WTC11 (cell line): ENCODE results near the gene ASB15. TPM values are rescaled to one million over a fixed set of nuclear protein-coding genes. Genes with fewer than 3 reads are reported as not detected.

Experiments used
- ATAC-seq: fragments of 200-7000 bp; cut with Tn5 transposase; 2 replicates; pipeline ENCODE4 v1.10.0; 2021; ENCODE audit warnings: mild to moderate bottlenecking, moderate library complexity
- CTCF ChIA-PET: fragments of 300-600 bp; sonication (Branson Sonifier 250); formaldehyde crosslinking; loops from one replicate; lab custom pipeline; 2021; ENCODE audit warnings: antibody characterized with exemption; lab: Charles Lee
- POLR2A ChIA-PET: fragments of 350-600 bp; sonication (Branson Sonifier 250); formaldehyde crosslinking; loops from one replicate; lab custom pipeline; 2021; ENCODE audit warnings: antibody characterized with exemption; lab: Charles Lee
- DNase-seq: peaks from one replicate; pipeline ENCODE4 v3.0.0; 2021; ENCODE audit warnings: low spot score
- H3K27ac Mint-ChIP-seq: 2 replicates; pipeline ENCODE4 v1.8.0; 2021; ENCODE audit warnings: mixed read lengths
- H3K27me3 Mint-ChIP-seq: 2 replicates; pipeline ENCODE4 v1.8.0; 2021; ENCODE audit warnings: low read depth, mild to moderate bottlenecking, moderate library complexity, mixed read lengths
- H3K36me3 Mint-ChIP-seq: 2 replicates; pipeline ENCODE4 v1.8.0; 2021; ENCODE audit warnings: mixed read lengths
- H3K4me1 Mint-ChIP-seq: 2 replicates; pipeline ENCODE4 v1.8.0; 2022; ENCODE audit warnings: mixed read lengths
- H3K4me3 Mint-ChIP-seq: 2 replicates; pipeline ENCODE4 v1.8.0; 2021; ENCODE audit warnings: mild to moderate bottlenecking, moderate library complexity, mixed read lengths
- H3K9me3 Mint-ChIP-seq: 2 replicates; pipeline ENCODE4 v1.8.0; 2021; ENCODE audit warnings: mixed read lengths
- AR ChIP-seq: fragments of 250-450 bp; sonication (Bioruptor Pico); IDR thresholded peaks from 2 replicates; pipeline ENCODE4 v1.9.0; 2021; ENCODE audit warnings: mild to moderate bottlenecking
- CBFB ChIP-seq: sonication (generic); formaldehyde crosslinking; IDR thresholded peaks from 2 replicates; pipeline ENCODE4 v1.8.1; 2022; ENCODE audit warnings: mild to moderate bottlenecking, low read depth, missing genetic modification reagents
- CDX4 ChIP-seq: fragments of 250-450 bp; sonication (Bioruptor Pico); IDR thresholded peaks from 2 replicates; pipeline ENCODE4 v1.9.0; 2021; ENCODE audit warnings: moderate library complexity, mild to moderate bottlenecking, inconsistent platforms, borderline replicate concordance
- E2F4 ChIP-seq: sonication (generic); formaldehyde crosslinking; IDR thresholded peaks from 2 replicates; pipeline ENCODE4 v1.8.1; 2022; ENCODE audit warnings: low read depth, mild to moderate bottlenecking, moderate library complexity, missing genetic modification reagents, borderline replicate concordance
- ELF4 ChIP-seq: sonication (generic); formaldehyde crosslinking; IDR thresholded peaks from 2 replicates; pipeline ENCODE4 v1.8.1; 2022; ENCODE audit warnings: low read depth, mild to moderate bottlenecking, moderate library complexity, missing genetic modification reagents
- ETV6 ChIP-seq: sonication (generic); formaldehyde crosslinking; IDR thresholded peaks from 2 replicates; pipeline ENCODE4 v1.8.1; 2022; ENCODE audit warnings: mild to moderate bottlenecking, missing genetic modification reagents
- HMGA2 ChIP-seq: fragments of 250-450 bp; sonication (Bioruptor Pico); IDR thresholded peaks from 2 replicates; pipeline ENCODE4 v1.4.0; 2021; ENCODE audit warnings: mild to moderate bottlenecking, moderate library complexity
- JUN ChIP-seq: sonication (generic); formaldehyde crosslinking; IDR thresholded peaks from 2 replicates; pipeline ENCODE4 v1.8.0; 2023; ENCODE audit warnings: mild to moderate bottlenecking, missing genetic modification reagents
- KAT7 ChIP-seq: sonication (generic); formaldehyde crosslinking; IDR thresholded peaks from 2 replicates; pipeline ENCODE4 v1.8.1; 2023; ENCODE audit warnings: missing genetic modification reagents, mild to moderate bottlenecking, borderline replicate concordance
- MXD4 ChIP-seq: fragments of 250-450 bp; sonication (Bioruptor Pico); IDR thresholded peaks from 2 replicates; pipeline ENCODE4 v1.8.0; 2021; ENCODE audit warnings: mild to moderate bottlenecking, moderate library complexity, borderline replicate concordance
- NFE2L1 ChIP-seq: sonication (generic); formaldehyde crosslinking; IDR thresholded peaks from 2 replicates; pipeline ENCODE4 v1.8.1; 2023; ENCODE audit warnings: missing genetic modification reagents
- NR3C1 ChIP-seq: sonication (generic); formaldehyde crosslinking; conservative IDR thresholded peaks from 2 replicates; pipeline ENCODE4 v1.8.1; 2023; ENCODE audit warnings: low read depth, mild to moderate bottlenecking, missing genetic modification reagents
- OVOL2 ChIP-seq: fragments of 250-450 bp; sonication (Bioruptor Pico); IDR thresholded peaks from 2 replicates; pipeline ENCODE4 v1.9.0; 2021; ENCODE audit warnings: mild to moderate bottlenecking, borderline replicate concordance
- RORB ChIP-seq: fragments of 250-450 bp; sonication (Bioruptor Pico); IDR thresholded peaks from 2 replicates; pipeline ENCODE4 v1.9.0; 2021; ENCODE audit warnings: mild to moderate bottlenecking
- SMAD3 ChIP-seq: sonication (generic); formaldehyde crosslinking; IDR thresholded peaks from 2 replicates; pipeline ENCODE4 v1.8.0; 2022; ENCODE audit warnings: missing genetic modification reagents, mild to moderate bottlenecking, borderline replicate concordance
- TP53 ChIP-seq: sonication (generic); formaldehyde crosslinking; IDR thresholded peaks from 2 replicates; pipeline ENCODE4 v1.8.1; 2023; ENCODE audit warnings: mild to moderate bottlenecking, missing genetic modification reagents
- ZBTB21 ChIP-seq: sonication (generic); formaldehyde crosslinking; IDR thresholded peaks from 2 replicates; pipeline ENCODE4 v1.8.1; 2023; ENCODE audit warnings: mild to moderate bottlenecking, missing genetic modification reagents, borderline replicate concordance
- ZNF317 ChIP-seq: sonication (generic); formaldehyde crosslinking; IDR thresholded peaks from 2 replicates; pipeline ENCODE4 v1.8.1; 2023; ENCODE audit warnings: low read depth, mild to moderate bottlenecking, moderate library complexity, missing genetic modification reagents, borderline replicate concordance
- ZNF416 ChIP-seq: fragments of 250-450 bp; sonication (Bioruptor Pico); IDR thresholded peaks from 2 replicates; pipeline ENCODE4 v1.9.0; 2021; ENCODE audit warnings: mild to moderate bottlenecking, inconsistent platforms
- ZNF423 ChIP-seq: fragments of 250-450 bp; sonication (Bioruptor Pico); IDR thresholded peaks from 2 replicates; pipeline ENCODE4 v2.1.2; 2022; ENCODE audit warnings: mild to moderate bottlenecking, moderate library complexity
- total RNA-seq: library from RNA; stranded (reverse); gene quantifications from 3 replicates; pipeline ENCODE4 v1.2.3, GENCODE V29; 2021
- TF ChIP-seq, protein P1 (sequence below): sonication (generic); formaldehyde crosslinking; IDR thresholded peaks from 2 replicates; pipeline ENCODE4 v1.8.1; 2022; ENCODE audit warnings: mild to moderate bottlenecking, missing genetic modification reagents, moderate library complexity, borderline replicate concordance
- TF ChIP-seq, protein P2 (sequence below): fragments of 250-450 bp; sonication (Bioruptor Pico); IDR thresholded peaks from 2 replicates; pipeline ENCODE4 v1.8.0; 2021; ENCODE audit warnings: mild to moderate bottlenecking
- TF ChIP-seq, protein P3 (sequence below): sonication (generic); formaldehyde crosslinking; IDR thresholded peaks from 2 replicates; pipeline ENCODE4 v1.8.1; 2023; ENCODE audit warnings: mild to moderate bottlenecking, moderate library complexity, missing genetic modification reagents
- TF ChIP-seq, protein P4 (sequence below): sonication (generic); formaldehyde crosslinking; IDR thresholded peaks from 2 replicates; pipeline ENCODE4 v1.8.1; 2023; ENCODE audit warnings: mild to moderate bottlenecking, missing genetic modification reagents
- TF ChIP-seq, protein P5 (sequence below): sonication (generic); formaldehyde crosslinking; IDR thresholded peaks from 2 replicates; pipeline ENCODE4 v1.8.0; 2022; ENCODE audit warnings: mild to moderate bottlenecking, missing genetic modification reagents

The ASB15 gene
- total RNA-seq, 1 experiment from 2014 or later = not detected

DNA sequence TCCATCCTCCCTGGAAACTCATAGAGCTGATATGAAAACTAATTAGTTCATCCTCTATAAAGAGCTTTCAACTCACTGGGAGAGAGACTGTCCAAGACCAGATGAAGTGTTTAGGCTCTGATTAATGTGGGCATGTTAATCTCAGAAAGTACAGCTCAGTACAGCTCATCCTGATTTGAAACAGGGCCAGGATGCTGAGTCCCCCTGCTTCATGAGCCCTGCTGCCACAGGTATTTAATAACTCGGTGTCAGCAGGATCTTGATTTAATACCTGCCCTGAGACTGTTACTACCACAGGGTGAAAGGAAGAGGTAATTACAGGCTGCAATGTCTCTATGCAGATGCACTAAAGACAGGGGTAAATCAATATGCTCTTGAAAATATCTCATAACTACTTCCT, 64.9 kb downstream of the ASB15 start:
- H3K9me3 Mint-ChIP-seq = peaks cover 8% of the 10 kb centered on the region; the same call in 1 of the 2 replicates
- no peak for TF ChIP-seq ETV6
- TF ChIP-seq, protein P1, sequence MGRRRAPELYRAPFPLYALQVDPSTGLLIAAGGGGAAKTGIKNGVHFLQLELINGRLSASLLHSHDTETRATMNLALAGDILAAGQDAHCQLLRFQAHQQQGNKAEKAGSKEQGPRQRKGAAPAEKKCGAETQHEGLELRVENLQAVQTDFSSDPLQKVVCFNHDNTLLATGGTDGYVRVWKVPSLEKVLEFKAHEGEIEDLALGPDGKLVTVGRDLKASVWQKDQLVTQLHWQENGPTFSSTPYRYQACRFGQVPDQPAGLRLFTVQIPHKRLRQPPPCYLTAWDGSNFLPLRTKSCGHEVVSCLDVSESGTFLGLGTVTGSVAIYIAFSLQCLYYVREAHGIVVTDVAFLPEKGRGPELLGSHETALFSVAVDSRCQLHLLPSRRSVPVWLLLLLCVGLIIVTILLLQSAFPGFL (CRISPR knock-in tag) = no peak
- TF ChIP-seq, protein P2, sequence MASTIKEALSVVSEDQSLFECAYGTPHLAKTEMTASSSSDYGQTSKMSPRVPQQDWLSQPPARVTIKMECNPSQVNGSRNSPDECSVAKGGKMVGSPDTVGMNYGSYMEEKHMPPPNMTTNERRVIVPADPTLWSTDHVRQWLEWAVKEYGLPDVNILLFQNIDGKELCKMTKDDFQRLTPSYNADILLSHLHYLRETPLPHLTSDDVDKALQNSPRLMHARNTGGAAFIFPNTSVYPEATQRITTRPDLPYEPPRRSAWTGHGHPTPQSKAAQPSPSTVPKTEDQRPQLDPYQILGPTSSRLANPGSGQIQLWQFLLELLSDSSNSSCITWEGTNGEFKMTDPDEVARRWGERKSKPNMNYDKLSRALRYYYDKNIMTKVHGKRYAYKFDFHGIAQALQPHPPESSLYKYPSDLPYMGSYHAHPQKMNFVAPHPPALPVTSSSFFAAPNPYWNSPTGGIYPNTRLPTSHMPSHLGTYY (CRISPR knock-in tag) = no peak
- no peak for TF ChIP-seq AR
- TF ChIP-seq CBFB (CRISPR knock-in tag) = no peak
- no peak for TF ChIP-seq NR3C1 (CRISPR knock-in tag)
- TF ChIP-seq, protein P3, sequence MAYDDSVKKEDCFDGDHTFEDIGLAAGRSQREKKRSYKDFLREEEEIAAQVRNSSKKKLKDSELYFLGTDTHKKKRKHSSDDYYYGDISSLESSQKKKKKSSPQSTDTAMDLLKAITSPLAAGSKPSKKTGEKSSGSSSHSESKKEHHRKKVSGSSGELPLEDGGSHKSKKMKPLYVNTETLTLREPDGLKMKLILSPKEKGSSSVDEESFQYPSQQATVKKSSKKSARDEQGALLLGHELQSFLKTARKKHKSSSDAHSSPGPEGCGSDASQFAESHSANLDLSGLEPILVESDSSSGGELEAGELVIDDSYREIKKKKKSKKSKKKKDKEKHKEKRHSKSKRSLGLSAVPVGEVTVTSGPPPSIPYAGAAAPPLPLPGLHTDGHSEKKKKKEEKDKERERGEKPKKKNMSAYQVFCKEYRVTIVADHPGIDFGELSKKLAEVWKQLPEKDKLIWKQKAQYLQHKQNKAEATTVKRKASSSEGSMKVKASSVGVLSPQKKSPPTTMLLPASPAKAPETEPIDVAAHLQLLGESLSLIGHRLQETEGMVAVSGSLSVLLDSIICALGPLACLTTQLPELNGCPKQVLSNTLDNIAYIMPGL (CRISPR knock-in tag) = no peak
- no peak for TF ChIP-seq HMGA2 (CRISPR knock-in tag)
- TF ChIP-seq TP53 = no peak
- TF ChIP-seq ZBTB21 (CRISPR knock-in tag) = no peak
- TF ChIP-seq OVOL2 = no peak
- no peaks in the 10 kb centered on the region for H3K27me3 Mint-ChIP-seq
- H3K4me1 Mint-ChIP-seq = peaks cover 21% of the 10 kb centered on the region
- DNase-seq (no peak), ATAC-seq (no peak)
- no peak overlapping the region for H3K27ac Mint-ChIP-seq
- ChIA-PET CTCF (interaction anchor here (1.0 to 1.1 kb wide), 2 partner anchors 16 to 35 kb away, joined by 4 read pairs; no protein-coding TSS in a partner anchor), POLR2A (interaction anchor here (0.7 kb wide), 1 partner anchor 450 kb away, joined by 3 read pairs; no protein-coding TSS in a partner anchor)
- no peak overlapping the region for H3K4me3 Mint-ChIP-seq
- H3K36me3 Mint-ChIP-seq = no peaks in the 10 kb centered on the region

GRCh38 chr7:123669485-123669884, 67.9 kb downstream of the ASB15 start:
- no peaks in the 10 kb centered on the region for H3K9me3 Mint-ChIP-seq
- DNase-seq = no peak
- H3K36me3 Mint-ChIP-seq = no peaks in the 10 kb centered on the region
- H3K27me3 Mint-ChIP-seq = no peaks in the 10 kb centered on the region
- peaks cover 17% of the 10 kb centered on the region for H3K4me1 Mint-ChIP-seq
- H3K4me3 Mint-ChIP-seq = no peak overlapping the region
- no peak; the same call in 1 of the 2 replicates for ATAC-seq
- TF ChIP-seq ZNF423 (CRISPR knock-in tag) (no peak), ELF4 (no peak), KAT7 (no peak), E2F4 (CRISPR knock-in tag) (no peak), CBFB (CRISPR knock-in tag) (no peak), JUN (no peak), CDX4 (CRISPR knock-in tag) (no peak), NFE2L1 (CRISPR knock-in tag) (no peak), RORB (CRISPR knock-in tag) (no peak), ZNF416 (no peak), ZNF317 (CRISPR knock-in tag) (no peak), MXD4 (CRISPR knock-in tag) (no peak), SMAD3 (CRISPR knock-in tag) (no peak)
- TF ChIP-seq, protein P4, sequence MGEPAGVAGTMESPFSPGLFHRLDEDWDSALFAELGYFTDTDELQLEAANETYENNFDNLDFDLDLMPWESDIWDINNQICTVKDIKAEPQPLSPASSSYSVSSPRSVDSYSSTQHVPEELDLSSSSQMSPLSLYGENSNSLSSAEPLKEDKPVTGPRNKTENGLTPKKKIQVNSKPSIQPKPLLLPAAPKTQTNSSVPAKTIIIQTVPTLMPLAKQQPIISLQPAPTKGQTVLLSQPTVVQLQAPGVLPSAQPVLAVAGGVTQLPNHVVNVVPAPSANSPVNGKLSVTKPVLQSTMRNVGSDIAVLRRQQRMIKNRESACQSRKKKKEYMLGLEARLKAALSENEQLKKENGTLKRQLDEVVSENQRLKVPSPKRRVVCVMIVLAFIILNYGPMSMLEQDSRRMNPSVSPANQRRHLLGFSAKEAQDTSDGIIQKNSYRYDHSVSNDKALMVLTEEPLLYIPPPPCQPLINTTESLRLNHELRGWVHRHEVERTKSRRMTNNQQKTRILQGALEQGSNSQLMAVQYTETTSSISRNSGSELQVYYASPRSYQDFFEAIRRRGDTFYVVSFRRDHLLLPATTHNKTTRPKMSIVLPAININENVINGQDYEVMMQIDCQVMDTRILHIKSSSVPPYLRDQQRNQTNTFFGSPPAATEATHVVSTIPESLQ (CRISPR knock-in tag) = no peak
- TF ChIP-seq, protein P5, sequence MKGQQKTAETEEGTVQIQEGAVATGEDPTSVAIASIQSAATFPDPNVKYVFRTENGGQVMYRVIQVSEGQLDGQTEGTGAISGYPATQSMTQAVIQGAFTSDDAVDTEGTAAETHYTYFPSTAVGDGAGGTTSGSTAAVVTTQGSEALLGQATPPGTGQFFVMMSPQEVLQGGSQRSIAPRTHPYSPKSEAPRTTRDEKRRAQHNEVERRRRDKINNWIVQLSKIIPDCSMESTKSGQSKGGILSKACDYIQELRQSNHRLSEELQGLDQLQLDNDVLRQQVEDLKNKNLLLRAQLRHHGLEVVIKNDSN (CRISPR knock-in tag) = no peak
- POLR2A ChIA-PET = no interaction called here
- no peak overlapping the region; the same call in 1 of the 2 replicates for H3K27ac Mint-ChIP-seq
- CTCF ChIA-PET = interaction anchor here (1.1 to 1.5 kb wide), 4 partner anchors 13 to 45 kb away, joined by 3 to 6 read pairs (median 4); no protein-coding TSS in a partner anchor
